Hepatocyte (in vitro differentiated cells): ENCODE data around the gene LYL1.

Experiments
- CTCF ChIP-seq: fragments of 200-600 bp; sonication (generic); IDR thresholded peaks from 2 replicates; pipeline ENCODE4 v1.5.1; 2016; ENCODE audit warnings: antibody characterized with exemption, mild to moderate bottlenecking; ENCODE audit not compliant: poor library complexity
- EZH2phosphoT487 ChIP-seq: fragments of 200-600 bp; sonication (generic); IDR thresholded peaks from one replicate; pipeline ENCODE4 v1.6.1; 2018; ENCODE audit warnings: antibody characterized with exemption, mild to moderate bottlenecking, low read depth, moderate library complexity; ENCODE audit not compliant: unreplicated experiment, severe bottlenecking

- TF ChIP-seq CTCF: no peak
- no peak for TF ChIP-seq EZH2phosphoT487
Measured at GRCh38 chr19:13097033-13097462, 5.6 kb downstream of the LYL1 start.
